Stimulated activated CD4-positive, alpha-beta T cell treated with anti-CD3 and anti-CD28 coated beads, Interleukin-1b, Interleukin-23, amount 100 ng/mL, for 24 hours (primary cell): ENCODE measurements around the gene RARRES2.
"Not testable (repeated sequence)": the region's sequence is repeated elsewhere in the genome, so short reads cannot be mapped to it uniquely, and the experiment has no call there.

Experiments used
- DNase-seq, 4 experiments: peaks; one replicate each; pipeline ENCODE4 v3.0.0-alpha.2; 2020; ENCODE audit warnings: low read depth in 4 of 4, low spot score in 1 of 4

The RARRES2 gene

DNA sequence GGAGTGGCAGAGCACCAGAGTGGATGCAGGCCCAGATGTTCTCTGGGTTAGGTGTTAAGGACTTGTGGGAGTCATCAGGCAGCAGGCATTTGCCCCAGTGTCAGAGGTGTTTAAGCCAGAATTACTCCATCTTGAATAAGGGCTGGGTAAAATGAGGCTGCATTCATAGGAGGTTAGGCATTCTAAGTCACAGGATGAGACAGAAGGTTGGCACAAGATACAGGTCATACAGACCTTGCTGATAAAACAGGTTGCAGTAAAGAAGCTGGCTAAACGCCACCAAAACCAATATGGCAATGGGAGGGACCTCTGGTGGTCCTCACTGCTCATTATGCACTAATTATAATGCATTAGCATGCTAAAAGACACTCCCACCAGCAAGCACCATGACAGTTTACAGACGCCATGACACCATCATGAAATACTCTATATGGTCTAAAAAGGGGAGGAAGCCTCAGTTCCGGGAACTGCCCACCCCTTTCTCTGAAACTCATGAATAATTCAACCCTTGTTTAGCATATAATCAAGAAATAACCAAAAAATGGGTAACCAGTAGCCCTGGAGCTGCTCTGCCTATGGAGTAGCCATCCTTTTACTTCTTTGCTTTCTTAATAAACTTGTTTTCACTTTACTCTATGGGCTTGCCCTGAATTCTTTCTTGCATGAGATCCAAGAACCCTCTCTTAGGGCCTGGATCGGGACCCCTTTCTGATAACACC is 19.2 kb downstream of the RARRES2 start:
- DNase-seq, result peak in 3 of 4 experiments; percentile 24 to 49 (median 43)

DNA sequence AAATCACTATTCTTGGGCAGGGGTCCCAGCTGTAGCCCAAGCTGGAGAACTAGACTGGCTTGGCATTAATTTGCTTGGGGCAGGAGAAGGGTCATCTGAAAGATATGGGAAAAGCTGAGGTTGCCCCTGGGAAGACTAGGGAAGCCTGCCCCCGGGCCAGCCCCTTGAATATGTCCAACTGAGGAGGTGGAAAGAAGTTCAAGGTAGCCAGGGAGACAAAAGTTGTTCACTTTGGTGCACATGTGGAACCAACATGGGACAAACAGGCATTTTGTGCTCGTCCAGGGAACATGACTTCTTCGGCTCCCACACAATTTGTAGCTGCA is 19.7 kb downstream of the RARRES2 start:
- no peak for DNase-seq

DNA sequence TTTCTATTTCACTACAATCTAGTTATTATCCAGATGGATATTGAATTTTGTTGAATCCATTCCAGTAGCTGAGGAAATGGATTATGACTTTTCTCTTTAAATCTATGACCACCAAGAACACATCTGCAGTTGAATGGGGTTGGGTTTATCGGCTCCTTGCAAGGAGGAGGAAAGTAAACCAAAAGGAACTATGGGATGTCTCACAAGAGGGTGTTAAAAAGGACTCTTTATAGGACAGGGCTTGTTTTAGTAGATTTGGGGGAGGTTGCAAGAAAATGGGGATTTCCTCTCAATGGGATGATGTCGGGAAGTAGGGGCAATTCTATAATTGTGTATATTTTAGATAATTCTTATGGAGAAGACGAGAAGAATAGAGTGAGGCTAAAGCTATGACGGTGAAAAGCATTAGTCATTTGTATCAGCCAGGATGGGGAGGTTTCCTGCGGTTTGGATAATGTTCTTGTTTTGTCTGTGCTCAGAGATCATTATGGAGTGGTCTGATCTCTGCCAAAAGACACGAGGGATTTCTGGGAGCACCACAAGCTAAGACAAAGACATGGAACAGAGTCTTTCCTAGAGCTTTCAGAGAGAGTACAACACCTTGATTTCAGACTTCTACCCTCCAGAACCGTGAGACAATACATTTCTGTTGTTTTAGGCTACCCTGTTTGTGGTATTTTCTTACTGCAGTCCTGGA is 23.5 kb downstream of the RARRES2 start:
- DNase-seq, result no peak

DNA sequence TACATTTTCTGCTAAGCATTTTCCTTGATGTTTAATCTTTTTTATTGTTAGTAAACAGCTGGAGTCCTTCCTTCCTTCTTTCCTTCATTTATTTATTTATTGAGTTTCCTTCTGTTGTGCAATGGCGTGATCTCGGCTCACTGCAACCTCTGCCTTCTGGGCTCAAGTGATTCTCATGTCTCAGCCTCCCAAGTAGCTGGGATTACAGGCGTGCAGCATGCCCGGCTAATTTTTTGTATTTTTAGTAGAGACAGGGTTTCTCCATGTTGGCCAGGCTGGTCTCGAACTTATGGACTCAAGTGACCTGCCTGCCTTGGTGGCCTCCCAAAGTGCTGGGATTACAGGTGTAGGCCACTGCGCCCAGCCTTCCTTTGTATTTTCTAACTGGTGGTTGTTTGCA is 24.4 kb downstream of the RARRES2 start:
- DNase-seq, result not testable (repeated sequence)

DNA sequence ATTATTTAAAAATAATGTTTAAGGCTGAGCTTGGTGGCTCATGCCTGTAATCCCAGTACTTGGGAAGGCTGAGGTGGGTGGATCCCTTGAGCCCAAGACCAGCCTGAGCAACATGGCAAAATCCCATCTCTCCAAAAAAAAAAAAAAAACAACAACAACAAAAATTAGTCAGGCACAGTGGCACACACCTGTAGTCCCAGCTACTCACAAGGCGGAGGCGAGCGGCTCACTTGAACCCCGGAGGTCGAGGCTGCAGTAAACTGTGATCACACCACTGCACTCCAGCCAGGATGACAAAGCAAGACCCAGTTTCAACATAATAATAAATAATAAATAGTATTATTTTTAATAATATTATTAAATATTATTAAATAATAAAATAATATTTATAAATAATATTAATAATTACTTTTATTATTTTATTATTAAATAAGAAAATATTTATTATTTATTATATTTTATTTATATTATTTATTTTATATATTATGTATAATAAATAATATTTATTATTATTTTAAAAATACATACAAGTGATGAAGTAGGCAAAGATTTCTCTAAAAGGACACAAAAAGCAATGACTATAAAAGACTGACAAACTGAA is 26.7 kb downstream of the RARRES2 start:
- DNase-seq, result no peak

DNA sequence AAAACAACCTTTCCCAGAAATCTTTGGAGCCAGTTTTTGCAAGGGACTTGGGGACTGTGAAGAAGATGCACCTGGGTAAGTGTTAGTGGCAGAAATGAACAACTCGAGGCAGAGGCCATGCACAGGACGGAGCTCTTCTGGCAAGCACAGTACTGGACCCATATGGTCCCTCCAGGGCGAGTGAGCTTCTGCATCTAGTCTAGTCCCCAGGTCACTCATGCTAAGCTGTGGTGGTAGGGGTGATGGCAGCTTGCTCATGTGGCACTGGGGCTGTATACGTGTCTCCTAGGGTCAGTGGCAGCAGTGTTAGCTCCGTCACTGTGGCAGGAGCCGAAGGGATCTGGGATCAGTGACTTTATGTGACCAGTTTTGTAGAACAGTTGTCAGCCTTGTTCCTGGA is 27.6 kb downstream of the RARRES2 start:
- no peak for DNase-seq

DNA sequence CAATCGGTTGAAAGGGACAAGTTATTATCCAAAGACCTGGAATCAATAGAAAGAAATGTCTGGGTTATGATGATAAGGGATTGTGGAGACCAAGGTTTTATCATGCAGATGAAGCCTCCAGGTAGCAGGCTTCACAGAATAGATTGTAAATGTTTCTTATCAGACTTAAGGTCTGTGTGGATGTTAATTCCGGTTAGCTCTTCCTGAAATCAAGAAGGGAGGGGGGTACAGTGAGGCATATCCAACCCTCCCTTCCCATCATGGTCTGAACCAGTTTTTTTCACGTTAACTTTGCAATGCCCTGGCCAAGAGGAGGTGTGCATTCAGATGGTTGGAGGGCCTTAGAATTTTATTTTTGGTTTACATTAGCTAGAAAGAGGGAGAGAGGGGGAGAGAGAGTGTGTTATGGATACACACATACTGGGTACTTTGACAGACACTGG is 28.0 kb downstream of the RARRES2 start:
- DNase-seq, result no peak

DNA sequence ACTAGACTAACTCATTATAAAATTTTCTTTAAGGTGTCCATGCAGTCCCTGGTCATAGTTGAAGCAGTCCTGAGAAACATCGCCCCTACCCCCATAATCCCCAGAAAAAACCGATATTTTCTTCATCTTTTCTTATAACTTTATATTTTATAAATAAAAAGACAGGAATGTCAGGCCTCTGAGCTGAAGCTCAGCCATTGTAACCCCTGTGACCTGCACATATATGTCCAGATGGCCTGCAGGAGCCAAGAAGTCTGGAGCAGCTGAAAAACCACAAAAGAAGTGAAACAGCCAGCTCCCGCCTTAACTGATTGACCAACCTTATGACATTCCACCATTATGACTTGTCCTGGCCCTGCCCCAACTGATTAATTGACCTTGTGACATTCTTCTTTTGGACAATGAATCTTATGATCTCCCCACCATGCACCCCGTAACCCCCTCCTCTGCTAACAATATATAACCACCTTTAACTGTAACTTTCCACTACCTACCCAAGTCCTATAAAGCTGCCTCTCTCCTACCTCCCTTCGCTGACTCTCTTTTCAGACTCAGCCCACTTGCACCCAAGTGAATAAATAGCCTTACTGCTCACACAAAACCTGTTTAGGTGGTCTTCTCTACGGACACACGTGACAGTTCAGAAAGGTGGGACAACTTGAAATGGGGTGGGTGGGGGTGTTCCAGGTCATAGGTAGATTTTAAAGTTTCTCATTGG is 28.6 kb downstream of the RARRES2 start:
- DNase-seq, result not testable (repeated sequence)

- no peak for DNase-seq
These were observed 29.7 kb downstream of the RARRES2 start for GRCh38 chr7:150311711-150312110.

- DNase-seq, result no peak
These were observed 30.3 kb downstream of the RARRES2 start for GRCh38 chr7:150311146-150311545.

DNA sequence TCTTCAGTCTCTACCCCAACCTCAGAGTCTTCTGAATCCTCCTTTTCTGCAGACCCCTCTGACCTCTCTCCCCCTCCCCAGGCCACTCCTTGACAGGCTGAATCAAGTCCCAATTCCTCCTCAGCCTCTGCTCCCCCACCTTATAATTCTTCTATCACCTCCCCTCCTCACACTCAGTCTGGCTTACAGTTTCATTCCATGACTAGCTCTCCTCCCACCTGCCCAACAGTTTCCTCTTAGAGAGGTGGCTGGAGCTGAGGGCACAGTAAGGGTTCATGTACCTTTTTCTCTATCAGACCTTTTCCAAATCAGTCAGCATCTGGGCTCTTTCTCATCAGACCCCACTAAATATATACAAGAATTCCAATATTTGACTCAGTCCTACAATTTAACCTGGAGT is 32.9 kb downstream of the RARRES2 start:
- no peak for DNase-seq

GRCh38 chr7:150307904-150308303 is 33.5 kb downstream of the RARRES2 start:
- DNase-seq, result no peak

DNA sequence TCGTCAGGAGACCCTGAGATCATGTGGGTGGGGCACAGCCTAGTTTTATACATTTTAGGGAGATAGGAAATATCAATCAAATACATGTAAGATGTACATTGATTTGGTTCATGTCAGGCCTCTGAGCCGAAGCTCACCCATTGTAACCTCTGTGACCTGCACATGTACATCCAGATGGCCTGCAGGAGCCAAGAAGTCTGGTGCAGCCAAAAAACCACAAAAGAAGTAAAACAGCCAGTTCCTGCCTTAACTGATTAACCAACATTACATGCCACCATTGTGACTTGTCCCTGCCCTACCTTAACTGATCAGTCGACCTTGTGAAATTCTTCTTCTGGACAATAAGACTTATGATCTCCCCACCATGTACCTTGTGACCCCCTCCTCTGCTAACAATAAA is 34.3 kb downstream of the RARRES2 start:
- DNase-seq, result no peak

- not testable (repeated sequence) for DNase-seq
These were observed 35.1 kb downstream of the RARRES2 start for GRCh38 chr7:150306377-150306776.

DNA sequence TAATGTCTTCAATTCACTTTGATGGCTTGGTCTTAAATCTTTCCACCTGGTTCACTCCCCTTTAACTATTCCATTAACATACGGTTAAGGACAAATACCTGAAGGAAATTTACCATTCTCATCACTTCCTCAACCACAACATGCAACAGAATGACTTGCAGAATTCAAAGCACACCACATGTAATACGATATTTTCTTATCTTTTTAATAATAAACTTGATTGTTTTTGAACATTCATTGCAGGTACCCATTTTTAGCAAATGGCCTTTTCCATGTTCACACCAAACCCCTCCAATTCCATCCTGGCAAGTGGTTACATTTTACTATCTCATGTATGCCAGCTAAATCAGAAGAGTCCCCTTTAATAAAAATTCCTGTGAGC is 35.5 kb downstream of the RARRES2 start:
- not testable (repeated sequence) for DNase-seq

GRCh38 chr7:150305259-150305902 is 36.0 kb downstream of the RARRES2 start:
- DNase-seq, result not testable (repeated sequence)

DNA sequence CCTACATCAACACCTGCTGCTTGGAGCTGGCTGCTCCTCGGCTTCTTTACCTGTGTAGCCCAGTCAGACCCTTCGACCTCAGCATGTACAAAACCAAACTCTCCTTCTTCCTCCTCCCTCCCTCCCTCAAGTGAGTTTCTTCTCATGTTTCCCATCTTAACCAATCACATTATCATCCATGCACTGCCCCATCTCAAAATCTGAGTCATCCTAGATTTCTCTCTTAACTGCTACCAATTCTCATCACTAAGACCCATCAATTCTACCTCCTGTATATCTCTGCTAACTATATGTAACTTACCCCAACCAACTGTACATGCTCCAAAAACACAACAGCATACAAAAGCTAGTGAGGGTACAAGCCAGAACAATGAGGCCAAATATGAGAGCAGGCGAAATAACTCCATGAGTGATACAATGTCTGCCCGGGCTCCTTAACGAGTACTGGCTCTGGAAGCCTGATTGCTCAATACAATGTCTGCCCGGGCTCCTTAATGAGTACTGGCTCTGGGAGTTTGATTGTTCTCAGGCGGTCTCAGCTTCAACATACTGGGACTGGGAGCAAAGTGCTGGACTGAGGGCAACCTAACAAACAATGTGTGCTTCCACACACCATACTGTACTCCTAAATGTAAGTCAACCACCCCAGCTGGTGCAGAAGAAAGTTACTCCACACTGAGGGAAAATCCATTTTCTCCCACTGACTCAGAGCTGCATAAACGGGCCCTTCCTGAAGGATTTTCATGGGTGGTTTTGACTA is 36.8 kb downstream of the RARRES2 start:
- DNase-seq, result not testable (repeated sequence)

- DNase-seq, result not testable (repeated sequence)
These were observed 38.5 kb downstream of the RARRES2 start for GRCh38 chr7:150302908-150303310.

DNA sequence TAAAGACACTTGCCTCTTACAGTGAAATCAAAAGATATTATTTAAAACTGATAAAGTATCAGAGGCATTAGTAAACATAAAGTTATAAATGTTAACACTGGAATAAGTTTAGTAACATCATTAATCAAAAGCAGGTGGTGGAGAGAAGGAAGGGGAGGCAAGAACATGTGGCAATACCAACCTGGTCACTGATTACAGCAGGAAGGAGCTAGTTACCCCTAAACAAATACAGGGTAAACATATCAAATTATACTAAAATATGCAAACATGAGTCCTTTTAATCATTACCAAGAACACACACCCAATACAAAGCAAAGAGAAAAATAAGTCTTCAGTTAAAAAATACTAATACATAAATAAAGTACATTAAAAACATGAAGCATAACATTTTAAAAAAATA is 43.5 kb downstream of the RARRES2 start:
- DNase-seq, result not testable (repeated sequence)

DNA sequence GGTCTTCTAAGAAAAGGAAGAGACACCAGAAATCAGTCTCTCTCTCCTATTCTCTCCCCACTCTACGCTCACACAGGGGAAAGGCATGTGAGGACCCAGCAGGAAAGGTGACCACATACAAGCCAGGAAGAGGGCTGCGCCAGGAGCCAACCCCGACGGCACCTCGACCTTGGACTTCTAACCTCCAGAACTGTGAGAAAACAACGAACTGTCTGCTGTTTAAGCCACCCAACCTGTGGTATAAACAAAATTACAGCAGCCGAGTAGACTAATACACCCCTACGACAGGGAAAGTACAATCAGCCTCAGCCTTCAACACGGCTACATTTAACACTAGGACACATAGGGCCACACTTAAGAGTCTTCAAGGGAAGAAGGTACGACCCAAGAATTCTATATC is 44.6 kb downstream of the RARRES2 start:
- DNase-seq, result not testable (repeated sequence)
